ENCODE data around the gene GRHPR.
A peak's percentile ranks its signal among the peaks of the same experiment; 100 is the strongest.

- TF ChIP-seq RFX5 (IDR thresholded peaks at IDR 0.05; ENCODE audit: low read depth, low read length): no peak
- TF ChIP-seq TAF1 (IDR thresholded peaks at IDR 0.05; ENCODE audit: borderline replicate concordance, low read depth, low read length): 0 out of 2 replicates have a peak, but pooled peaks have one; percentile 26
- no peak for TF ChIP-seq BCL3 (IDR thresholded peaks at IDR 0.05; ENCODE audit: borderline replicate concordance, insufficient read depth, low read depth, low read length, poor library complexity, severe bottlenecking)
- TF ChIP-seq CTCF (IDR thresholded peaks at IDR 0.05 in 2 of 3, conservative IDR thresholded peaks at IDR 0.05 in 1 of 3; ENCODE audit: control insufficient read depth in 2 of 3, extremely low read depth in 1 of 3, insufficient read depth in 1 of 3, low read depth in 3 of 3, low read length in 3 of 3): peak; percentile 82 to 89 (median 88)
- peak; percentile 22; the same call in 1 of the 2 replicates for TF ChIP-seq PKNOX1 (IDR thresholded peaks at IDR 0.05)
- peak; percentile 59; the same call in 1 of the 2 replicates for TF ChIP-seq SMARCA5 (IDR thresholded peaks at IDR 0.05)
- TF ChIP-seq REST (IDR thresholded peaks at IDR 0.05; ENCODE audit: low read depth, low read length): no peak
- TF ChIP-seq ELK1 (IDR thresholded peaks at IDR 0.05; ENCODE audit: low read depth, low read length): no peak
- no peak for TF ChIP-seq PBX3 (IDR thresholded peaks at IDR 0.05; ENCODE audit: insufficient replicate concordance, low read depth, low read length)
- no peak for TF ChIP-seq GABPA (IDR thresholded peaks at IDR 0.05; ENCODE audit: low read depth)
- no peak for TF ChIP-seq SREBF1 (IDR thresholded peaks at IDR 0.05; ENCODE audit: low read length)
- TF ChIP-seq USF1 (IDR thresholded peaks at IDR 0.05; ENCODE audit: borderline replicate concordance, extremely low read length, insufficient read depth, low read depth, low read length): no peak
- TF ChIP-seq BCLAF1 (IDR thresholded peaks at IDR 0.05): no peak
Measured at GRCh38 chr9:37415011-37415719, 7.3 kb upstream of the GRHPR start.

All from GM12878 (cell line).